OCI-LY1 (cell line): Measurements from ENCODE around the gene SLC13A1.

Source experiments
- H2AFZ ChIP-seq: fragments of 200-600 bp; sonication (generic), shearing (Covaris generic); 2 replicates; pipeline ENCODE4 v1.6.0; 2014; ENCODE audit warnings: antibody characterized with exemption, mild to moderate bottlenecking, low read length
- H3F3A ChIP-seq: fragments of 200-600 bp; sonication (generic), shearing (Covaris generic); 2 replicates; pipeline ENCODE4 v1.6.0; 2014; ENCODE audit warnings: mild to moderate bottlenecking, antibody characterized with exemption, low read length, moderate library complexity; ENCODE audit not compliant: insufficient read depth
- H3K27ac ChIP-seq: fragments of 200-600 bp; sonication (generic); 2 replicates; pipeline ENCODE4 v1.5.1; 2014; ENCODE audit warnings: low read length, mixed run types, mild to moderate bottlenecking, low read depth; ENCODE audit not compliant: poor library complexity, severe bottlenecking
- H3K27me3 ChIP-seq: fragments of 200-600 bp; sonication (generic); 2 replicates; pipeline ENCODE4 v1.6.0; 2014; ENCODE audit warnings: antibody characterized with exemption, mild to moderate bottlenecking, low read length, moderate library complexity; ENCODE audit not compliant: insufficient read depth
- H3K36me3 ChIP-seq: fragments of 200-600 bp; sonication (generic); 2 replicates; pipeline ENCODE4 v1.6.1; 2014; ENCODE audit warnings: mild to moderate bottlenecking, antibody characterized with exemption, low read length, moderate library complexity, mixed read lengths; ENCODE audit not compliant: insufficient read depth
- H3K4me1 ChIP-seq: fragments of 200-600 bp; sonication (generic); 2 replicates; pipeline ENCODE4 v1.5.1; 2014; ENCODE audit warnings: mild to moderate bottlenecking, low read length, moderate library complexity; ENCODE audit not compliant: insufficient read depth, severe bottlenecking
- H3K4me2 ChIP-seq: fragments of 200-600 bp; sonication (generic), shearing (Covaris generic); 2 replicates; pipeline ENCODE4 v1.6.1; 2014; ENCODE audit warnings: low read length
- H3K4me3 ChIP-seq: fragments of 200-600 bp; sonication (generic); 2 replicates; pipeline ENCODE4 v1.5.1; 2014; ENCODE audit warnings: low read length, low read depth, mild to moderate bottlenecking, mixed read lengths; ENCODE audit not compliant: poor library complexity, severe bottlenecking
- H3K79me2 ChIP-seq: fragments of 200-600 bp; shearing (Covaris generic); 2 replicates; pipeline ENCODE4 v1.6.1; 2016; ENCODE audit warnings: mixed run types, low read length, mixed read lengths; ENCODE audit not compliant: insufficient read depth
- H3K9ac ChIP-seq: fragments of 200-600 bp; sonication (generic), shearing (Covaris generic); 2 replicates; pipeline ENCODE4 v1.6.1; 2014; ENCODE audit warnings: mild to moderate bottlenecking, low read length, mixed read lengths
- H3K9me2 ChIP-seq: fragments of 200-600 bp; sonication (generic), shearing (Covaris generic); 2 replicates; pipeline ENCODE4 v1.6.1; 2014; ENCODE audit warnings: low read depth, mild to moderate bottlenecking, low read length, mixed read lengths
- H3K9me3 ChIP-seq: fragments of 200-600 bp; shearing (Covaris generic); 2 replicates; pipeline ENCODE4 v1.6.1; 2014; ENCODE audit warnings: low read length, mixed read lengths
- H4K20me1 ChIP-seq: fragments of 200-600 bp; sonication (generic), shearing (Covaris generic); 2 replicates; pipeline ENCODE4 v1.6.0; 2016; ENCODE audit warnings: mild to moderate bottlenecking, low read length; ENCODE audit not compliant: insufficient read depth
- EZH2 ChIP-seq: fragments of 200-600 bp; sonication (generic), shearing (Covaris generic); IDR thresholded peaks from 2 replicates; pipeline ENCODE4 v1.8.0; 2017; ENCODE audit warnings: borderline replicate concordance, mixed run types, mild to moderate bottlenecking, antibody characterized with exemption, low read length, moderate library complexity, mixed read lengths
- TF ChIP-seq, protein P1 (sequence below): fragments of 200-600 bp; sonication (generic), shearing (Covaris generic); IDR thresholded peaks from 2 replicates; pipeline ENCODE4 v1.5.1; 2017; ENCODE audit warnings: mild to moderate bottlenecking, antibody characterized with exemption, low read length, moderate library complexity, mixed read lengths

SLC13A1 gene

DNA sequence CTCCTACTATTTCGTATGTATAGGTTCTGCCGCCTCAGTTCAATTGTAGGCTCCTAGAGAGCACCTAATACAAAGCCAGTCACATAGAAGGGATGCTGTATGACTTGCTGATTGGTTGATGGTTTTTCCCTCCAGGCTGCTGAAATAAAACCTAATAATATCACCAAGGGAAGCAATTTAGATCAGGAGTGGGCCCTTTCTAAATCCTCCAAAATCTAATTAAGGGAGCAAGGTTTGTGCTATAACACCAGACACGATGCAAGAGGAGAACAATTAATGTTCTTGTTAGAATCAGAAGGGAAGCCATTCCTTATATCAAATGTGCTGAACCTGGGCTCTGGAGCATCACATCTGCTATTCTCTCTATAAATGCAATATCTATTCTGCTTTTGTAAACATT, 42.0 kb upstream of the SLC13A1 start:
- H3F3A ChIP-seq, result no peaks in the 10 kb centered on the region
- TF ChIP-seq, protein P1, sequence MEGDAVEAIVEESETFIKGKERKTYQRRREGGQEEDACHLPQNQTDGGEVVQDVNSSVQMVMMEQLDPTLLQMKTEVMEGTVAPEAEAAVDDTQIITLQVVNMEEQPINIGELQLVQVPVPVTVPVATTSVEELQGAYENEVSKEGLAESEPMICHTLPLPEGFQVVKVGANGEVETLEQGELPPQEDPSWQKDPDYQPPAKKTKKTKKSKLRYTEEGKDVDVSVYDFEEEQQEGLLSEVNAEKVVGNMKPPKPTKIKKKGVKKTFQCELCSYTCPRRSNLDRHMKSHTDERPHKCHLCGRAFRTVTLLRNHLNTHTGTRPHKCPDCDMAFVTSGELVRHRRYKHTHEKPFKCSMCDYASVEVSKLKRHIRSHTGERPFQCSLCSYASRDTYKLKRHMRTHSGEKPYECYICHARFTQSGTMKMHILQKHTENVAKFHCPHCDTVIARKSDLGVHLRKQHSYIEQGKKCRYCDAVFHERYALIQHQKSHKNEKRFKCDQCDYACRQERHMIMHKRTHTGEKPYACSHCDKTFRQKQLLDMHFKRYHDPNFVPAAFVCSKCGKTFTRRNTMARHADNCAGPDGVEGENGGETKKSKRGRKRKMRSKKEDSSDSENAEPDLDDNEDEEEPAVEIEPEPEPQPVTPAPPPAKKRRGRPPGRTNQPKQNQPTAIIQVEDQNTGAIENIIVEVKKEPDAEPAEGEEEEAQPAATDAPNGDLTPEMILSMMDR, result no peak
- TF ChIP-seq EZH2, result no peak
- H2AFZ ChIP-seq, result no peak overlapping the region
- H3K27ac ChIP-seq, result no peak overlapping the region
- H3K79me2 ChIP-seq, result no peaks in the 10 kb centered on the region
- H3K4me1 ChIP-seq, result no peaks in the 10 kb centered on the region
- H3K36me3 ChIP-seq, result no peaks in the 10 kb centered on the region
- H3K9me2 ChIP-seq, result no peaks in the 10 kb centered on the region
- no peaks in the 10 kb centered on the region for H3K9me3 ChIP-seq
- H4K20me1 ChIP-seq, result no peaks in the 10 kb centered on the region
- no peak overlapping the region for H3K4me2 ChIP-seq
- no peak overlapping the region for H3K9ac ChIP-seq
- H3K27me3 ChIP-seq, result no peaks in the 10 kb centered on the region
- H3K4me3 ChIP-seq, result no peak overlapping the region

GRCh38 chr7:123231021-123232000, 31.5 kb upstream of the SLC13A1 start:
- Histone ChIP-seq H3K9ac (no peak overlapping the region), H3K4me3 (no peak overlapping the region), H3K79me2 (no peaks in the 10 kb centered on the region), H3K9me3 (no peaks in the 10 kb centered on the region), H3K9me2 (no peaks in the 10 kb centered on the region), H3F3A (no peaks in the 10 kb centered on the region), H3K4me1 (no peaks in the 10 kb centered on the region), H4K20me1 (no peaks in the 10 kb centered on the region), H2AFZ (no peak overlapping the region), H3K27me3 (no peaks in the 10 kb centered on the region), H3K36me3 (no peaks in the 10 kb centered on the region), H3K27ac (no peak overlapping the region), H3K4me2 (no peak overlapping the region)
- TF ChIP-seq, protein P1, result no peak
- TF ChIP-seq EZH2, result no peak

- Histone ChIP-seq H3K36me3 (no peaks in the 10 kb centered on the region), H2AFZ (no peak overlapping the region), H3K27ac (no peak overlapping the region), H4K20me1 (no peaks in the 10 kb centered on the region), H3K9me2 (no peaks in the 10 kb centered on the region), H3K4me2 (no peak overlapping the region), H3F3A (no peaks in the 10 kb centered on the region), H3K27me3 (no peaks in the 10 kb centered on the region), H3K4me1 (no peaks in the 10 kb centered on the region), H3K4me3 (no peak overlapping the region), H3K9ac (no peak overlapping the region), H3K79me2 (no peaks in the 10 kb centered on the region), H3K9me3 (no peaks in the 10 kb centered on the region)
- TF ChIP-seq, protein P1, result no peak
- TF ChIP-seq EZH2, result no peak
Observed at GRCh38 chr7:123230603-123231002, 30.8 kb upstream of the SLC13A1 start.
